ENCODE results near the gene GPR162.

Gene GPR162

DNA sequence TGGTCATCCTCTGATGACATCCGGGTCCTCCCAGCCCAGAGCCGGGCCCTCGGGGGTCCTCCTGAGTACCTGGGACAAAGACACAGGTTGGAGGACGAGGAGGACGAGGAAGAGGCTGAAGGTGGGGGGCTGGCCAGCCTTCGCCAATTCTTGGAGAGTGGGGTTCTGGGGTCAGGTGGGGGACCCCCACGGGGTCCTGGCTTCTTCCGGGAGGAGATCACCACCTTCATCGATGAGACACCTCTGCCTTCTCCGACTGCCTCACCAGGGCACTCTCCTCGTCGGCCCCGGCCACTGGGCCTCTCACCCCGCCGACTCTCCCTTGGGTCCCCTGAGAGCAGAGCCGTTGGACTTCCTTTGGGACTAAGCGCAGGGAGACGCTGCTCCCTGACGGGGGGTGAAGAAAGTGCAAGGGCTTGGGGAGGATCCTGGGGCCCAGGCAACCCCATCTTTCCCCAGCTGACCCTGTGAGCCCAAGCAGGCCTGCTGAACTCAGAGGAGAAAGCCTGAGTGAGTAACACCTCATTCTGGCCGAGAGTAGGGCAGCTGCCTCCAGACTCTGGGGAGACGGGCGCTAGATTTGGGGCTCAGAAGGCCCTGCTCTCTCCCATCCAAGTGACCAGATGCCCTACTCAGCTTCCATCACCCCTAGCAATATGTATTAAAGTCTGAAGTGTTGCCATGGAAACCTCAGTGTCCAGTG is 5.3 kb downstream of the GPR162 start:
- Histone ChIP-seq H3K36me3 (replicated peaks; ENCODE audit: insufficient read depth, low read length) (no peaks in the 10 kb centered on the region), H3K27ac (ENCODE audit: low read length) (no peak overlapping the region), H3K4me3 (ENCODE audit: low read length) (no peak overlapping the region), H3K9me2 (replicated peaks; ENCODE audit: insufficient read depth, low read length) (no peaks in the 10 kb centered on the region), H3K27me3 (replicated peaks; ENCODE audit: insufficient read depth, low read length) (peaks cover 96% of the 10 kb centered on the region), H3K9ac (ENCODE audit: low read length) (no peak overlapping the region), H3K79me2 (ENCODE audit: low read length) (no peaks in the 10 kb centered on the region), H3K9me3 (replicated peaks; ENCODE audit: insufficient read depth, low read length) (no peaks in the 10 kb centered on the region), H2AFZ (ENCODE audit: low read length) (no peak overlapping the region), H3K4me1 (ENCODE audit: low read length) (peaks cover 4% of the 10 kb centered on the region; the same call in 1 of the 2 replicates), H3F3A (ENCODE audit: insufficient read depth, low read length) (no peaks in the 10 kb centered on the region), H3K4me2 (ENCODE audit: low read depth, low read length) (no peak overlapping the region), H4K20me1 (ENCODE audit: insufficient read depth, low read length) (no peaks in the 10 kb centered on the region)
- TF ChIP-seq, protein P1, sequence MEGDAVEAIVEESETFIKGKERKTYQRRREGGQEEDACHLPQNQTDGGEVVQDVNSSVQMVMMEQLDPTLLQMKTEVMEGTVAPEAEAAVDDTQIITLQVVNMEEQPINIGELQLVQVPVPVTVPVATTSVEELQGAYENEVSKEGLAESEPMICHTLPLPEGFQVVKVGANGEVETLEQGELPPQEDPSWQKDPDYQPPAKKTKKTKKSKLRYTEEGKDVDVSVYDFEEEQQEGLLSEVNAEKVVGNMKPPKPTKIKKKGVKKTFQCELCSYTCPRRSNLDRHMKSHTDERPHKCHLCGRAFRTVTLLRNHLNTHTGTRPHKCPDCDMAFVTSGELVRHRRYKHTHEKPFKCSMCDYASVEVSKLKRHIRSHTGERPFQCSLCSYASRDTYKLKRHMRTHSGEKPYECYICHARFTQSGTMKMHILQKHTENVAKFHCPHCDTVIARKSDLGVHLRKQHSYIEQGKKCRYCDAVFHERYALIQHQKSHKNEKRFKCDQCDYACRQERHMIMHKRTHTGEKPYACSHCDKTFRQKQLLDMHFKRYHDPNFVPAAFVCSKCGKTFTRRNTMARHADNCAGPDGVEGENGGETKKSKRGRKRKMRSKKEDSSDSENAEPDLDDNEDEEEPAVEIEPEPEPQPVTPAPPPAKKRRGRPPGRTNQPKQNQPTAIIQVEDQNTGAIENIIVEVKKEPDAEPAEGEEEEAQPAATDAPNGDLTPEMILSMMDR (IDR thresholded peaks at IDR 0.05; ENCODE audit: low read length), result no peak
- TF ChIP-seq EZH2phosphoT487 (IDR thresholded peaks at IDR 0.05; ENCODE audit: low read length), result no peak
- no peak for TF ChIP-seq EZH2 (optimal IDR thresholded peaks at IDR 0.05; ENCODE audit: low read depth, low read length)
- no peak for DNase-seq

DNA sequence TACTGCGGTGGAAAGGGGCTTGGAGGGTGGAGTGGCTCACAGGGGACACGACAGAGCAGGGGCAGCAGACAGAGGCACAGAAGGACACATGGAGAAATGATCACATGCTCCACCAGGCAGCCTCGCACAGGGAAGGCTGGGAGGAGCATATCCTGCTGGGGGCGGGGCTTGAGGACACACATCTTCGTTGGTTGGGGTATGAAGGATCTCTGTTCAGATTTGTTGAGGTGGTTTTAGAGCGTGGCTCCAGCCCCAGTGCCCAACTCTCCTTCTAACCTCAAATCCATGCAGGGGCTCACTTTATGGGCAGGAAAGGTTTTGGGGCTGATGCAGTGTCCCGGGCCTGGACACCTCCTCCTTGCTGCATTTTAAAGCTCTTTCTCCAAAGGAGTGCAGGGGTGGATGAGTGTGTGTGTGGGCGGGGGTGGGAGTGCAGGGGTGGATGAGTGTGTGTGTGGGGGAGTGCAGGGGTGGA is 5.9 kb downstream of the GPR162 start:
- no peak for TF ChIP-seq EZH2 (optimal IDR thresholded peaks at IDR 0.05; ENCODE audit: low read depth, low read length)
- TF ChIP-seq, protein P1 (IDR thresholded peaks at IDR 0.05; ENCODE audit: low read length), result no peak
- TF ChIP-seq EZH2phosphoT487 (IDR thresholded peaks at IDR 0.05; ENCODE audit: low read length), result no peak
- H3K27me3 ChIP-seq (replicated peaks; ENCODE audit: insufficient read depth, low read length), result peaks cover 95% of the 10 kb centered on the region
- peaks cover 4% of the 10 kb centered on the region; the same call in 1 of the 2 replicates for H3K4me1 ChIP-seq (ENCODE audit: low read length)
- H3K4me3 ChIP-seq (ENCODE audit: low read length), result no peak overlapping the region
- H3K9me3 ChIP-seq (replicated peaks; ENCODE audit: insufficient read depth, low read length), result no peaks in the 10 kb centered on the region
- no peaks in the 10 kb centered on the region for H3K79me2 ChIP-seq (ENCODE audit: low read length)
- no peak overlapping the region for H2AFZ ChIP-seq (ENCODE audit: low read length)
- no peaks in the 10 kb centered on the region for H3F3A ChIP-seq (ENCODE audit: insufficient read depth, low read length)
- no peak for DNase-seq
- no peaks in the 10 kb centered on the region for H3K36me3 ChIP-seq (replicated peaks; ENCODE audit: insufficient read depth, low read length)
- H3K4me2 ChIP-seq (ENCODE audit: low read depth, low read length), result no peak overlapping the region
- H3K9me2 ChIP-seq (replicated peaks; ENCODE audit: insufficient read depth, low read length), result no peaks in the 10 kb centered on the region
- H3K27ac ChIP-seq (ENCODE audit: low read length), result no peak overlapping the region
- H4K20me1 ChIP-seq (ENCODE audit: insufficient read depth, low read length), result no peaks in the 10 kb centered on the region
- H3K9ac ChIP-seq (ENCODE audit: low read length), result no peak overlapping the region

DNA sequence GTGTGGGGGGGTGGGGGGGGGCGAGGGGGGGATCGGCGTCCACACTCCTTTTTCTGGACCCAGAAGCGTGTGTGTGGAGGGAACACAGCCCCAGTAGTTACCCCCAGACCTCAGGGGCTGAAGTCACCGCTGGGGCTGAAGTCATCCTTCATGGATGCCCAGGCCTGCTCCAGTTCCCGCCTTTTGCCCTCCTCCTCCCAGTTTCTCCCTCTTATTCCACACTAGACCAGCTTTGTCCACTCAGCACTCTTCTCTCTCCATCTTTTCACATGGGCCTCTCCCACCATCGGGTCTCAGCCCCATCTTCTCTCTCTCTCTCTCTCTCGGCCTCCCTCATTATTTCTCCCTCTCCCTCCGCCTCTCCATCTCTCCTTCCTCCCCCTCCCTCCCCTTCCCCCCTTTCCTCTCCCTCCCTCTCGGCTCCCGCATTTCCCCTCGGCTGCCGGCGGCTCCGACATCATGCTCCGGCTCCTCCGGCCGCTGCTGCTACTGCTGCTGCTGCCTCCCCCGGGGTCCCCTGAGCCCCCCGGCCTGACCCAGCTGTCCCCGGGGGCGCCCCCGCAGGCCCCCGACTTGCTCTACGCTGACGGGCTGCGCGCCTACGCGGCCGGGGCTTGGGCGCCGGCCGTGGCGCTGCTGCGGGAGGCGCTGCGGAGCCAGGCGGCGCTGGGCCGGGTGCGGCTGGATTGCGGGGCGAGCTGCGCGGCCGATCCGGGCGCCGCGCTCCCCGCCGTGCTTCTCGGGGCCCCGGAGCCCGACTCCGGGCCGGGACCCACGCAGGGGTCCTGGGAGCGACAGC is 6.6 kb downstream of the GPR162 start, which contains the start of gene P3H3:
Gene P3H3, plus strand, starts transcription at position 426 of the 799 bp plus-strand sequence. Its CDS starts 34 bp downstream, at position 460.
- peak within 1 kb of the TSS; percentile 62 for H3K4me3 ChIP-seq (ENCODE audit: low read length)
- no peaks in the 10 kb centered on the region for H3K79me2 ChIP-seq (ENCODE audit: low read length)
- H3K9me2 ChIP-seq (replicated peaks; ENCODE audit: insufficient read depth, low read length), result no peaks in the 10 kb centered on the region
- DNase-seq, result no peak
- H3K4me1 ChIP-seq (ENCODE audit: low read length), result peaks cover 4% of the 10 kb centered on the region; the same call in 1 of the 2 replicates
- H3K36me3 ChIP-seq (replicated peaks; ENCODE audit: insufficient read depth, low read length), result no peaks in the 10 kb centered on the region
- H3K27ac ChIP-seq (ENCODE audit: low read length), result no peak within 1 kb of the TSS
- no peaks in the 10 kb centered on the region for H3F3A ChIP-seq (ENCODE audit: insufficient read depth, low read length)
- H3K27me3 ChIP-seq (replicated peaks; ENCODE audit: insufficient read depth, low read length), result peaks cover 92% of the 10 kb centered on the region
- peak within 1 kb of the TSS; percentile 99 for H3K4me2 ChIP-seq (ENCODE audit: low read depth, low read length)
- H4K20me1 ChIP-seq (ENCODE audit: insufficient read depth, low read length), result no peaks in the 10 kb centered on the region
- peak within 1 kb of the TSS; percentile 77 for H2AFZ ChIP-seq (ENCODE audit: low read length)
- no peak within 1 kb of the TSS; the same call in 1 of the 2 replicates for H3K9ac ChIP-seq (ENCODE audit: low read length)
- no peaks in the 10 kb centered on the region for H3K9me3 ChIP-seq (replicated peaks; ENCODE audit: insufficient read depth, low read length)
- TF ChIP-seq EZH2phosphoT487 (IDR thresholded peaks at IDR 0.05; ENCODE audit: low read length) (no peak), EZH2 (optimal IDR thresholded peaks at IDR 0.05; ENCODE audit: low read depth, low read length) (no peak)
- TF ChIP-seq, protein P1 (IDR thresholded peaks at IDR 0.05; ENCODE audit: low read length), result no peak

Data from MM.1S (cell line).